BE2C (cell line): ENCODE data around the gene DNAH8.

Experiments used
- DNase-seq: peaks from one replicate; pipeline ENCODE4 v3.0.0-alpha.2; 2020
- H3K27me3 ChIP-seq: fragments of 250-450 bp; sonication (Bioruptor Pico); 2 replicates; pipeline ENCODE4 v1.5.1; 2020; ENCODE audit warnings: mild to moderate bottlenecking
- H3K36me3 ChIP-seq: fragments of 250-450 bp; sonication (Bioruptor Pico); 2 replicates; pipeline ENCODE4 v1.5.1; 2020; ENCODE audit warnings: mild to moderate bottlenecking
- H3K4me1 ChIP-seq: fragments of 250-450 bp; sonication (Bioruptor Pico); 2 replicates; pipeline ENCODE4 v1.5.1; 2020
- H3K4me3 ChIP-seq: 2 replicates; pipeline ENCODE4 v1.5.1; 2011; ENCODE audit warnings: low read depth, low read length
- H3K9me3 ChIP-seq: fragments of 250-450 bp; sonication (Bioruptor Pico); 2 replicates; pipeline ENCODE4 v1.5.1; 2020
- TF ChIP-seq, protein P1 (sequence below): IDR thresholded peaks from 2 replicates; pipeline ENCODE4 v1.5.1; 2012; ENCODE audit warnings: mild to moderate bottlenecking, low read depth, low read length

The DNAH8 gene

DNA sequence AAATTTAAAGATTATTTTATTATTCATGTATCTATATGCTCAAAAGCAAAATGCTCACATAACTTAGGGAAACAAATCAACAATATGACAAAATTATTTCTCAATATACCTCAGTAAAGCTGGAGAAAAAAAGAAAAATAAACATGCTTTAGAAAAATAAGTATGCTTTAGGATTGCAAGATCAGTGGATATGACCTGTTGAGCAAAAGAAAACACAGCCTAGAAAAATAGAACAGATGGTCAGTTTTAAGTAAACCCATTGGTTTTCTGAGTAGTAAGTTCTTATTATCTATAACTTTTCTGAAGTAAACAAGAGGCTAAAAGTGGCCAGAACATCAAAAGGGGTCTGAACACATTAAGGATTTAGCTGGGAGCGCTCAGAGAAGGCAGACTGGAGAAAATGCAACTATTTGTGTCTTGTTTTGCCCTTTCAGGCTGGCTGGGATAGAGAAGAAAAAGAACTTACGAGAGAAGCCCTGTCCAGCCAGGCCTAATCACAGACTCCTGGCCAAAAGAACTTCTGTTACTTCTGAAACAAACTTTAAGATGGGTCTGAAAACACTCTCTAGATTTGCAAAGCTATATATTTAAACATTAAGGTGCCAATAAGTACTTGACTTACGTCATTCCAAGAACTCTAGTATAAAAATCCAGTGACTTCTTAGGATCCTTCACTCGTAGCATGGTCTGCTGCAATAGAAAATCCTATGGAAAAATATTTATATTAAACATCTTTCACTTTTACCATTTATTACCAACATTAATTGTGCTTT, 28.7 kb upstream of the DNAH8 start:
- H3K4me3 ChIP-seq = no peak overlapping the region
- TF ChIP-seq, protein P1, sequence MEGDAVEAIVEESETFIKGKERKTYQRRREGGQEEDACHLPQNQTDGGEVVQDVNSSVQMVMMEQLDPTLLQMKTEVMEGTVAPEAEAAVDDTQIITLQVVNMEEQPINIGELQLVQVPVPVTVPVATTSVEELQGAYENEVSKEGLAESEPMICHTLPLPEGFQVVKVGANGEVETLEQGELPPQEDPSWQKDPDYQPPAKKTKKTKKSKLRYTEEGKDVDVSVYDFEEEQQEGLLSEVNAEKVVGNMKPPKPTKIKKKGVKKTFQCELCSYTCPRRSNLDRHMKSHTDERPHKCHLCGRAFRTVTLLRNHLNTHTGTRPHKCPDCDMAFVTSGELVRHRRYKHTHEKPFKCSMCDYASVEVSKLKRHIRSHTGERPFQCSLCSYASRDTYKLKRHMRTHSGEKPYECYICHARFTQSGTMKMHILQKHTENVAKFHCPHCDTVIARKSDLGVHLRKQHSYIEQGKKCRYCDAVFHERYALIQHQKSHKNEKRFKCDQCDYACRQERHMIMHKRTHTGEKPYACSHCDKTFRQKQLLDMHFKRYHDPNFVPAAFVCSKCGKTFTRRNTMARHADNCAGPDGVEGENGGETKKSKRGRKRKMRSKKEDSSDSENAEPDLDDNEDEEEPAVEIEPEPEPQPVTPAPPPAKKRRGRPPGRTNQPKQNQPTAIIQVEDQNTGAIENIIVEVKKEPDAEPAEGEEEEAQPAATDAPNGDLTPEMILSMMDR = no peak
- no peaks in the 10 kb centered on the region for H3K9me3 ChIP-seq
- DNase-seq = no peak
- peaks cover 53% of the 10 kb centered on the region for H3K36me3 ChIP-seq
- H3K4me1 ChIP-seq = no peaks in the 10 kb centered on the region
- no peaks in the 10 kb centered on the region for H3K27me3 ChIP-seq

DNA sequence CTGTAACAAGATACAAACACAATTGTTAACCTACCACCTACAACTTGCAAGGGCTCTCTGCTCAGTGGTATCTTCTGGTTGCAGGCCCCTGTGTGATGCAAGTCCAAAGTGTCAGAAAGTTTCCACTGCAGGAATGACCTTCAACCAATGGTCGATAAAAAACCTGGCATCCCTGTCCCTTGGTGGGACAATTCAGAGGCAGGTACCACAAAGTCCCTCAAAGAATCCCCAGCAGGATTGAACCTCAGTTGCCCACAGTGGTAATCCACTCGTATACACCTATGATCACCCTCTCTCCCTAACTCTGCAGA, 28.1 kb upstream of the DNAH8 start:
- no peaks in the 10 kb centered on the region for H3K4me1 ChIP-seq
- H3K9me3 ChIP-seq = no peaks in the 10 kb centered on the region
- DNase-seq = no peak
- no peak overlapping the region for H3K4me3 ChIP-seq
- no peaks in the 10 kb centered on the region for H3K27me3 ChIP-seq
- H3K36me3 ChIP-seq = peaks cover 48% of the 10 kb centered on the region
- TF ChIP-seq, protein P1 = no peak

DNA sequence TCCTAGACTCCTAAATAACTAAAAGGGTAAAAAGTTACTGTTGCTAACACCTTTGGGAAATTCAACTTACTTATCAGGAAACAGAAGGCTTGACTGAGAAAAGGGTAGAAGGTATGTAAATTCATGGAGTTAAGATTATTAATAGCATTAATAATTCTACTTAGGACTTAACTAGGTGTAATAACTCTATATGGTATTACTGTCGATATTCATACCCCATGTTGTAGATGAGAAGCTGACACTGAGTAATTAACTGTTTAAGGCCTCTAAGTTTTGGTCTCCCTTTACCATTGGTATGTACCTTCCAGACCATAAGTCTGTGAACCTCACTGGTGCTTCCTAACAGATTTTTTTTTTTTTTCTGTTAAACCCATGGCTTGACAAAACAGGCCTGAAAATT, 27.6 kb upstream of the DNAH8 start:
- no peak overlapping the region for H3K4me3 ChIP-seq
- no peaks in the 10 kb centered on the region for H3K9me3 ChIP-seq
- H3K4me1 ChIP-seq = no peaks in the 10 kb centered on the region
- no peak for DNase-seq
- H3K27me3 ChIP-seq = no peaks in the 10 kb centered on the region
- peaks cover 42% of the 10 kb centered on the region for H3K36me3 ChIP-seq
- TF ChIP-seq, protein P1 = no peak

DNA sequence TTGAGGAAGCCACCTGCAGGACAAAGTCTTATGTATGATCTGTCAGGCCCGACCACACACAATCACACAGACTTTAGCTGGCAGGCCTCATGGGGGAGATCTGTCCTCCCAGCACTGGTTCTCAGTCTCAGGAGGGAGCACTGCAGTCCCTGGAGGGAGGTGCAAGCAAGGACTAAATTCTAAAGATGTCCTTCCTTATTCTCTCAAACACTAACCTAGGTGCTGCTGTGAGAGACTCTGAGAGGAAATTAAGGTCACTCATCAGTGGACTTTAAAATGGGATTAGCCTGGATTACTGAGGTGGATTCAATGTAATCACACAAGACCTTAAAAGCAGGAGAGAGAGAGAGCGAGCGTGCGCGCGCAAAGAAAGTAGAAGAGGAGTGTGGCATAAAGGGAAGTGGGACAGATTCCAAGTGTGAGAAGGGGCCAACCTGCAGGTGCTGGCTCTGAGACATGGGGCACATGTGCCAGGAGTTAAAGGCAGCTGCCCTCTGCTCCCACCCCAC, 26.5 kb upstream of the DNAH8 start:
- Histone ChIP-seq H3K9me3 (no peaks in the 10 kb centered on the region), H3K4me3 (no peak overlapping the region), H3K36me3 (peaks cover 32% of the 10 kb centered on the region), H3K27me3 (no peaks in the 10 kb centered on the region), H3K4me1 (no peaks in the 10 kb centered on the region)
- no peak for DNase-seq
- TF ChIP-seq, protein P1 = 0 out of 2 replicates have a peak, but pooled peaks have one; percentile 6

DNA sequence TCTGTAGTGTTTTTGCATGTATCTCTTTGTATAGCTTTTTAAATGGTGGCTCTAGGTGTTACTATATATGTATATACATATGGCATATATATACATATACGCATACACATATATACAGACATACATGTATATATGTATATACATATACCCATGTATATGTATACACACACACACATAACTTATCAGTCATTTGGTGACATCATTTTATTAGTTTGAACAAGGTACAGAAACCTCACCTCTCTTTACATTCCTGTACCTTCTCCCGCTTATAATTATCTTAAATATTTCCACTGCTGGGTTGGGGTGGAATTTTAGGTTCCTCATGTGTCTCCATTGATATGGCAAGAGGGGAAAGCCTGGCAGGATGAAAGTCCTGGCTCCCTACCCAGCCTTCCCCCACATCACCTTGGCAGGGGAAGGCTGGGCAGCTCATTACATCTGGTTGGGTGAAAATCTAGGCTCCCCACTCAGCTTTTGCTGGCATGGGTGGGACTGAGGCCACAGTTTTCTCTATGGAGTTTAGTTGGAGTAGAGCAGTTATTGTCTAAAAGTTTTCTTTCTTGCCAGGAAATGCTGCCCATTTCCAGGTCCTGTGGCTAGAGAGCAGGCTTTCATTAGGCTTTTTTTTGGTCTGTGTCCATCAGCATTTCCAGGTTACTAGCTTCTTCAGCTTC, 19.7 kb upstream of the DNAH8 start:
- Histone ChIP-seq H3K4me3 (no peak overlapping the region), H3K36me3 (peaks cover 14% of the 10 kb centered on the region), H3K27me3 (no peaks in the 10 kb centered on the region), H3K9me3 (no peaks in the 10 kb centered on the region), H3K4me1 (0 out of 2 replicates have a peak, but pooled peaks cover 2% of the 10 kb centered on the region)
- no peak for DNase-seq
- TF ChIP-seq, protein P1 = no peak

DNA sequence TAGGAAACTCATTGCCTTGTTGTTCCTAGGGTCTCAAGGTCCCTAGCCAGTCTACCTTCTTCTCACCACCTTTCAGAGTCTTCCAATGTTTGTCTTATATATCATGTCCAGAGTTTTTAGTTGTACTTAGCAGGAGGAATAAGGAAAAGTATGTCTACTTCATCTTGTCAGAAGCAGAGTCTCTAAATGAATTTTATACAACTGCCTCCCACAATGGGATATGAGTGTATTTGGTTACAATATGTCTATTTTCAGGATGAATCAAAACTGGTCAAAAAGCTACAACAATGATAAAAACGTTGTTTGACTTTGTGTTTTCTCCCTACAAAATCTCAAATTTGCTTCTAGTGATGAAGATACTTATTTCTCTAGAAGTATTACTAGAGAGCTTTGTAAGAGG, 19.2 kb upstream of the DNAH8 start:
- H3K4me3 ChIP-seq = no peak overlapping the region
- no peaks in the 10 kb centered on the region for H3K27me3 ChIP-seq
- 0 out of 2 replicates have a peak, but pooled peaks cover 2% of the 10 kb centered on the region for H3K4me1 ChIP-seq
- H3K9me3 ChIP-seq = no peaks in the 10 kb centered on the region
- TF ChIP-seq, protein P1 = no peak
- H3K36me3 ChIP-seq = peaks cover 15% of the 10 kb centered on the region
- DNase-seq = no peak
